ENCODE data around the gene KLHL2. TPM values are rescaled to one million over a fixed set of nuclear protein-coding genes. Genes with fewer than 3 reads are reported as not detected.
"Not testable (repeated sequence)": the region's sequence is repeated elsewhere in the genome, so short reads cannot be mapped to it uniquely, and the experiment has no call there.

Gene KLHL2
- total RNA-seq, 1 donor from 2014 or later: 17.7 TPM

- H3K4me3 ChIP-seq (ENCODE audit: low read depth, low read length); DNase-seq (ENCODE audit: low read depth); H3K36me3 ChIP-seq (ENCODE audit: control insufficient read depth, insufficient read depth, low read length); H3K27me3 ChIP-seq (ENCODE audit: control insufficient read depth, insufficient read depth, low read length): not testable (repeated sequence)
Measured at GRCh38 chr4:165284697-165285096, 77.3 kb downstream of the KLHL2 start.

- not testable (repeated sequence) for H3K36me3 ChIP-seq (ENCODE audit: control insufficient read depth, insufficient read depth, low read length); H3K27me3 ChIP-seq (ENCODE audit: control insufficient read depth, insufficient read depth, low read length); DNase-seq (ENCODE audit: low read depth); H3K4me3 ChIP-seq (ENCODE audit: low read depth, low read length)
Measured at GRCh38 chr4:165286619-165287340, 79.4 kb downstream of the KLHL2 start.

DNA sequence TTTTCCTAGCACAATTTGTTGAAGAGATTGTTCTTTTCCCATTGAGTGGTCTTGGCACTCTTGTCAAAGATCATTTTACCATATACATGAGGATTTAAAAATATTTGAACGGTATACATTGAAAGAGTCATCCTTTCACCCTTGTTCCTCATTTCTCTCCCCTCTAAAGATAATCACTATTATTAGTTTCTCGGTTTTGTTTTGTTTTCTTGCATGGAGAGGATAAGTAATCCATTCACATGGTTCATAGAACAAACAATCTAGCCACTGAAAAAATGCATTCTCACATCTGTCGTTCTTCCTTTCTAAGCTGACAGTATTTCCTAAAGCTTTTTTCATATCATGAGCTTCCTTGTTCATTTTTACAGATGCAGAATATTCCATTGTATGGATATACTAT lies 80.9 kb downstream of the KLHL2 start:
- Histone ChIP-seq H3K36me3 (ENCODE audit: control insufficient read depth, insufficient read depth, low read length) (no peaks in the 10 kb centered on the region), H3K27me3 (ENCODE audit: control insufficient read depth, insufficient read depth, low read length) (no peaks in the 10 kb centered on the region), H3K4me3 (ENCODE audit: low read depth, low read length) (no peak overlapping the region)
- TF ChIP-seq, protein P1, sequence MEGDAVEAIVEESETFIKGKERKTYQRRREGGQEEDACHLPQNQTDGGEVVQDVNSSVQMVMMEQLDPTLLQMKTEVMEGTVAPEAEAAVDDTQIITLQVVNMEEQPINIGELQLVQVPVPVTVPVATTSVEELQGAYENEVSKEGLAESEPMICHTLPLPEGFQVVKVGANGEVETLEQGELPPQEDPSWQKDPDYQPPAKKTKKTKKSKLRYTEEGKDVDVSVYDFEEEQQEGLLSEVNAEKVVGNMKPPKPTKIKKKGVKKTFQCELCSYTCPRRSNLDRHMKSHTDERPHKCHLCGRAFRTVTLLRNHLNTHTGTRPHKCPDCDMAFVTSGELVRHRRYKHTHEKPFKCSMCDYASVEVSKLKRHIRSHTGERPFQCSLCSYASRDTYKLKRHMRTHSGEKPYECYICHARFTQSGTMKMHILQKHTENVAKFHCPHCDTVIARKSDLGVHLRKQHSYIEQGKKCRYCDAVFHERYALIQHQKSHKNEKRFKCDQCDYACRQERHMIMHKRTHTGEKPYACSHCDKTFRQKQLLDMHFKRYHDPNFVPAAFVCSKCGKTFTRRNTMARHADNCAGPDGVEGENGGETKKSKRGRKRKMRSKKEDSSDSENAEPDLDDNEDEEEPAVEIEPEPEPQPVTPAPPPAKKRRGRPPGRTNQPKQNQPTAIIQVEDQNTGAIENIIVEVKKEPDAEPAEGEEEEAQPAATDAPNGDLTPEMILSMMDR (IDR thresholded peaks at IDR 0.05; ENCODE audit: insufficient read depth, low read length, poor library complexity, severe bottlenecking): no peak
- no peak for DNase-seq (ENCODE audit: low read depth)

- no peaks in the 10 kb centered on the region for H3K27me3 ChIP-seq (ENCODE audit: control insufficient read depth, insufficient read depth, low read length)
- no peak overlapping the region for H3K4me3 ChIP-seq (ENCODE audit: low read depth, low read length)
- TF ChIP-seq, protein P1 (IDR thresholded peaks at IDR 0.05; ENCODE audit: insufficient read depth, low read length, poor library complexity, severe bottlenecking): no peak
- peak; percentile 9 for DNase-seq (ENCODE audit: low read depth)
- no peaks in the 10 kb centered on the region for H3K36me3 ChIP-seq (ENCODE audit: control insufficient read depth, insufficient read depth, low read length)
Measured at GRCh38 chr4:165288639-165289422, 81.5 kb downstream of the KLHL2 start.

GRCh38 chr4:165289423-165289785 lies 82.0 kb downstream of the KLHL2 start:
- no peak overlapping the region for H3K4me3 ChIP-seq (ENCODE audit: low read depth, low read length)
- H3K27me3 ChIP-seq (ENCODE audit: control insufficient read depth, insufficient read depth, low read length): no peaks in the 10 kb centered on the region
- TF ChIP-seq, protein P1 (IDR thresholded peaks at IDR 0.05; ENCODE audit: insufficient read depth, low read length, poor library complexity, severe bottlenecking): no peak
- no peak for DNase-seq (ENCODE audit: low read depth)
- H3K36me3 ChIP-seq (ENCODE audit: control insufficient read depth, insufficient read depth, low read length): no peaks in the 10 kb centered on the region

- H3K4me3 ChIP-seq (ENCODE audit: low read depth, low read length): no peak overlapping the region
- H3K27me3 ChIP-seq (ENCODE audit: control insufficient read depth, insufficient read depth, low read length): no peaks in the 10 kb centered on the region
- peaks cover 2% of the 10 kb centered on the region for H3K36me3 ChIP-seq (ENCODE audit: control insufficient read depth, insufficient read depth, low read length)
- TF ChIP-seq, protein P1 (IDR thresholded peaks at IDR 0.05; ENCODE audit: insufficient read depth, low read length, poor library complexity, severe bottlenecking): no peak
- no peak for DNase-seq (ENCODE audit: low read depth)
Measured at GRCh38 chr4:165293061-165293460, 85.7 kb downstream of the KLHL2 start.

All from kidney epithelial cell (primary cell).